OCI-M2 (cell line): ENCODE measurements around the gene NPL.

Experiments used
- DNase-seq: peaks from one replicate; lab custom pipeline; 2025; ENCODE audit not compliant: unreplicated experiment; lab: John Stamatoyannopoulos, UW

The NPL gene, protein sequence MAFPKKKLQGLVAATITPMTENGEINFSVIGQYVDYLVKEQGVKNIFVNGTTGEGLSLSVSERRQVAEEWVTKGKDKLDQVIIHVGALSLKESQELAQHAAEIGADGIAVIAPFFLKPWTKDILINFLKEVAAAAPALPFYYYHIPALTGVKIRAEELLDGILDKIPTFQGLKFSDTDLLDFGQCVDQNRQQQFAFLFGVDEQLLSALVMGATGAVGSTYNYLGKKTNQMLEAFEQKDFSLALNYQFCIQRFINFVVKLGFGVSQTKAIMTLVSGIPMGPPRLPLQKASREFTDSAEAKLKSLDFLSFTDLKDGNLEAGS

DNA sequence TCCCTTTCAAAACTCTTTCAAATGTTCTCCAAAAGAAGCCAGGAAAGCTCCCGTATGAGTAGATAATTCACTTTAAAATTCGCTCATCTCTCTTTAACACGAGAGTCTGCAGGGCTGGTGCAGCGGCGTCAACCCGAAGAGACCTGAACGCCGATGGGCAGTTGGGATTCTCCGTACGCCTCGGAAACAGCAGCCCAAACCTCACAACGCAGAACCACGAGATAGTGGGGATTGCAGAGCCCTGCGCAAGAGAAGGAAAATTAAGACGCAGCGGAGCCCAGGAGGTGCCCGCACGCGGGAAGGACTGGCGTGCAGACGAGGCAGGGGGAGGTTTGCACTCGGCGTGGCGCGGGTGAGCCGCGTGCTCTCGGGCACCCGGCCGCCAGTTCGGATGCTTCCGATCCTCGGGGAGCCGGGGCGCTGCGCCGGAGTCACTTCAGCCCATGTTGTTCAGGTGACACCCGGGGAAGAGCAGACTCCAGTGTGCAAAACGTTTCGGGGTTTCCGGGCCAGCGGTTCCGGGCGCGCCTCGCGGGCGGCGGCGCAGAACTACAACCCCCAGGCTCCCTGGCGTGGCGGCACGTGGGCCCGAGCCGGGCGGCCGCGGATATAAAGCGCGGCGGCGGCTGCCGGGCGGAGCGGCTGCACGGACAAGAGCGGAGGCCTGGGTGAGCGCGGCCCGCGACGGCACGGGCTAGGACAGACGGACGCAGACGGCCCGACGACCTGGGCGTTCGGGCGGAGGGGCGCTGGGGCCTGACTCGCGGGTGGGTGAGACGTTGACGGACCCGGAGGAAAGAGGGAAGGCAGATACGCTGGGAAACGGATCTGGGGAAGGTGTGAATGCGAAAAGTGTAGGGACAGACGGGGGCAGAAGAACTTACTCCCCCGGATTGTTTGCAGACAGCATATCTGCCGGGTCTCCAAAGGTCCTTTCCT is at the start of gene NPL:
Gene NPL, plus strand, starts transcription at position 636 of the 939 bp plus-strand sequence. CDS start 4,599 bp downstream, outside the sequence.
- DNase-seq: no peak

- no peak for DNase-seq
These were observed 49.5 kb upstream of the NPL start for GRCh38 chr1:182740120-182740519.

DNA sequence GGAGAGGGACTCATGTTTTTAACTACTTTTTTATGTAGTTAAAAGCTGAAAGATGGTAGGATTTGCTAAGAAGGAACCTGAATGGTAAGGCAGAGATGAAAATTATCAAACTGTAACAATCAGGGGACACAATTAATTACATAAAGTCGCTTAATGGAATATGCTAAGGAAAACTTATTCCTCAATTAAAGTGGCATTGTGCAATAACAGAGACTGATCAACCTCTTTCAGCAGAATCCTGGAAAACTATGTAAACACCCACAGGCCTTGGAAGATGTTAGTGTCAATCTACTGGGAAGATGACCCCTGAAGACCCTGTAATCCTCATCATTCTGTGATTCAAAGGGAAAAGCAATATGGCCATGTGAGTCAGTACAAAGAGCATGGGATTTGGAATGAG is 46.8 kb upstream of the NPL start:
- no peak for DNase-seq

DNA sequence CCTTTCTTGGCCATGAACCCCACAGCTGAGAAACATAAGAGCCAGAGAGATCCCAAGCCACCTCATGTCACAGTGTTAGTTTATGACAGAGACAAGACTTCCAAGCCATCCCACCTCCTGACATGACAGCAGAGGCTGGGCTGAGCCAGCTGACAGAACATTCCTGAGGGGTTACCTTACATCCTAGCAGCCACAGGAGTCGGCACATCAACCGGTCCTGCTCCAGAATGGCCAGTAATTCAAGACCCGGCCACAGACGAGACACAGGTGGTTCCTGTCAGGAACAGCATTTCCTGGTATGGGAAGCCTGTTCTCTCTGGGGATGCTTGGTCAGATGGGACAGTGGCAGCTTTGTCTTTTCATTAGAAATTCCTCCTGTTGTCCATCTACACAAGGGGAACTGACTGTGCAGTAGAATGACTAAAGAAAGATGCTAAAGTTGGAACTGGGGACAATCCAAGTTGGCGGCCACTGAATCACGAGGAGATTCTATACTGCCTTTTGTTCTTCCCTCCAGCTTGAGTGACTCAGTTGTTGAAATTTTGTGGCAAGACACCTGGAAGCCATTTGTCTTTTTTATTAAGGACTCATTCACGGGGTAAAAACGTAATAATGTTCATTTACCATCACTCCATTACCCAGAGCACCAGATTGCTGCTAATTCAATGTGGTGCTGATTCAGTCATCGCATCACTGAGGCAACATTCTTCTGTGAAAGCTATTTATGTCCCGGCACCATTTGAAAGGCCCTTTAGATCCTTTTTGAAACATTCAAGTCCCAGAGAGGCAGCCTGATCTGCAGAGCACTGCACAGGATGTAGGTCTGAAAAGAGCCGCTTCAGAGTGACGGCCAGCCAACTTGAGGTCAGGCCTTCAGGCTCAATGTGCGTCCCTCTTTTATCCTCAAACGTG is 37.2 kb upstream of the NPL start:
- DNase-seq: no peak

- DNase-seq: no peak
These were observed 35.5 kb upstream of the NPL start for GRCh38 chr1:182754087-182754486.

- DNase-seq: no peak
These were observed 34.8 kb upstream of the NPL start for GRCh38 chr1:182754543-182755314.

DNA sequence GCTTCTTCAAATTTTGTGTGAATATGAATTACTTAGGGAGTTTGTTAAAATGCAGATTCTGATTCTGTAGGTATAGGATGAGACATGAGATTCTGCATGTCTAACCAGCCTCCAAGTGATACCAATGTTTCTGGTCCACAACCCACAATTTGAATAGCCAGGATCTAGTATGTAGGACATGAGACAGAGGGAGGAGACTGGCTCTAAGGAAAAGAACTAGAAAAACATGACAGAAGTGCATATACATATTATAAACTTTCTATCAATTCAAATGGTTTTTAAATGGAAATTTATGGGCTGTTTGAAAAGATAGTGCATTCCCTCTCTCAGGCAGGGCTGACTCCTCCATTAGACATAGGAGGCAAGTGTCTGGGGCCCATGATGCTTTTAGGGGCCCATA is 33.9 kb upstream of the NPL start:
- no peak for DNase-seq

GRCh38 chr1:182756423-182756822 is 33.1 kb upstream of the NPL start:
- DNase-seq: no peak

- no peak for DNase-seq
These were observed 27.9 kb upstream of the NPL start for GRCh38 chr1:182761396-182762395.

DNA sequence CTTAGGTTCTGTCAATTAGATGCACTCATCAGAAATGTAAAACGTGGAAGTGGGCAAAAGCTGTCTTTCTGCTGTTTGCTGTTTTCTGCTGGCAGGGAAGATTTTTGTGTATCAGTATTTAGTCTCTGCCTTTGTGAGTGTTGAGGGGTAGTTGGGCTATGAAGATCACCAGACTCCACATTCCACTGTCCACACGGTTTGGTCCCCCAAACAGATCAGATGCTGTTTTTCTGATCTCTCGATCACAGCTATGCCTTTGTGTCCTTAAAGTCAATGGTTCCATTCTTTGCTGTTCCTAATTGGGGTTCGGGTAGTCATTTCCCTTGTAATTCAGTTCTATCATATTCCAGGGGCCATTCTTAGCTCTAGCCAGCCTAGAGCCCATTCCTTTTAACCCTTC is 27.0 kb upstream of the NPL start:
- DNase-seq: no peak

GRCh38 chr1:182764029-182764727 is 25.4 kb upstream of the NPL start:
- no peak for DNase-seq

DNA sequence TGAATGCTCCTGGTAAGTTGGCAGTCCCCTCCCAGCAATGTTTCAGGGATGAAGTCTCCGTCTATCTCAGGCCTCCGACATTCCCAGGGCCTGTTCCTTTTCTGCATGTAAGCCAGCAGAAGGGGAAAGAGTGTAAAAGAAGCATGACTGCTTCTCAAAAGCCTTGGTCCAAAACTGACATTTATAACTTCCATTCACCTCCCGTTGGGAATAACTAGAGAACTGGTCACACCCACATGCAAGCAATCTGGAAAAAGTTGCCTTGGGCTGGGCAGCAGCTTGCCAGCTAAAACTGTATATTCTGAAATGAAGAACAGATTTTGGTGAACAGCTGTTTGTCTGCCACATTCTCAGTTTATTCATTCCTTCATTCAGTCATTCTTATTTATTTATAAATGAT is 24.2 kb upstream of the NPL start:
- DNase-seq: no peak

DNA sequence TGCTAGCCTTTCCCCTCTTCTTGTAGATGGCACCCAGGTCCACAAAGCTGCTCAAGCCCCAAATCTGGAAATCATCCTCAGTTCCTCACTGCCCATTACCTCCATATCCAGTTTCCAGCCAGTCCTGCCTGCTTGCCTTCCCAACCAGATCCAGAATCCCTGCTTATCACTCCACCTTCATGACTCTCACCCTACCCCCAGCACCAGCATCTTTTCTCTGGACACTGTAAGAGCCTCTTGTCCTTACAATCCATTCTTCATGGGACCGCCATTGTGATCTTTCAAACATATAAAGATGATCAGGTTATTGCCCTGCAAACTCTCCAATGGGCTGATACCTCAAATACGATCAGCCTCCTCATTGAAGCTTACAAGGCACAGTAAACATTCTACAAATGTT is 23.5 kb upstream of the NPL start:
- no peak for DNase-seq

GRCh38 chr1:182766881-182767645 is 22.5 kb upstream of the NPL start:
- DNase-seq: no peak

DNA sequence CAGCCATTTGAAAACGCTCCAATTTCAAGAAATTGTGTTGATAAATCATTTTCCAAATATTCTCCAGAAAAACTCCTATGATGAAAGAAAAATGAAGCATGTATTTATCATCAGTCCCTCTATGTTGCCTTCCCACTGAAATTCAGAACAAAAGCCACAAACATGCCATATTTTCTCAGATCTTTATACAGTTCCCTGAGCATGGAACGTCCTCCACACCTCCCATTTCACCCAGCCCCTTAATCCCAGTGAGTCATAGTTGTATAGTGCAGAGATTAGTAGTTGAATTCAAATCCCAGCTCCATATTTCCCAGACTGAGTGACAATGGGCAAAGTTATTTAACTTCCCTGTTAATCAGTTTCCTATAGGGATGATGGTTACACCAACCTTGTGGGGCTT is 20.6 kb upstream of the NPL start:
- DNase-seq: no peak

DNA sequence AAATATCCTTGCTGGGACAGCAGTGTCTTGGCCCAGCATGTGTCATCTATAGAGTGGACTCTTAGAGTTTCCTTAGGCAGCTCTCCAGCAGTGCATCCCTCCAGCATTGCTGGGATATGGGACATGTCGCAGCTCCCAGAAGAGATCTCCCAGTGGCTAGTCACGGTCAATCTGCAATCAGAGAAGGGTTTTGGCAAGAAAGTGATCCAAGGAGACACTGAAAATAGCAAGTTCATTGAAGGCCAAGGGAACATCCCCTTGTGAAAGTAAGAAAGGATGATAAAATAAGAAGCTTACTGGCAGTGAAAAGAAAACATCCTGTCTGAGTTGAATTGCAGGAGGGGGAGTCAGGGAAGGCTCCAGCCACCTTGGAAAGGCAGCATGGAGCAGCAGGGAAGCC is 19.3 kb upstream of the NPL start:
- no peak for DNase-seq

- DNase-seq: no peak
These were observed 18.2 kb upstream of the NPL start for GRCh38 chr1:182771187-182771984.
